B cell (primary cell): ENCODE measurements around the gene IL20RA. TPM values are rescaled to one million over a fixed set of nuclear protein-coding genes. Genes with fewer than 3 reads are reported as not detected.
A peak's percentile ranks its signal among the peaks of the same experiment; 100 is the strongest.

Source experiments
- ATAC-seq: fragments of 200-7000 bp; cut with Tn5 transposase; one replicate; pipeline ENCODE4 v1.10.0; 2021; ENCODE audit warnings: low read depth, mild to moderate bottlenecking, moderate number of reproducible peaks, moderate library complexity
- CTCF ChIA-PET: fragments of 350-600 bp; sonication (Branson Sonifier 250); formaldehyde crosslinking; loops from one replicate; lab custom pipeline; 2021; ENCODE audit warnings: antibody characterized with exemption, inconsistent platforms; lab: Charles Lee
- POLR2A ChIA-PET: fragments of 350-600 bp; sonication (Branson Sonifier 250); formaldehyde crosslinking; loops from one replicate; lab custom pipeline; 2021; ENCODE audit warnings: antibody characterized with exemption; lab: Charles Lee
- DNase-seq: peaks from one replicate; pipeline ENCODE4 v3.0.0; 2013
- H2AFZ ChIP-seq: 2 replicates; pipeline ENCODE4 v1.6.1; 2012; ENCODE audit warnings: mild to moderate bottlenecking, low read depth, low read length; ENCODE audit not compliant: insufficient read depth, poor library complexity, severe bottlenecking
- H3K27ac ChIP-seq, 2 donors: 1 replicate in 1 of 2; 2 replicates in 1 of 2; pipeline ENCODE4 v1.5.1; 2012 to 2013; ENCODE audit warnings: low read length in 2 of 2, mild to moderate bottlenecking in 2 of 2, moderate library complexity in 1 of 2
- H3K27me3 ChIP-seq, 4 experiments: fragments of 200-600 bp in 1 of 4; sonication (generic) in 1 of 4; replicated peaks in 1 of 4; 1 replicate in 2 of 4; 2 replicates in 2 of 4; pipeline versions ENCODE4 v1.6.1 to v1.7.0; 2013 to 2016; ENCODE audit warnings: low read length in 3 of 4, mild to moderate bottlenecking in 2 of 4, mixed read lengths in 1 of 4, moderate library complexity in 1 of 4; ENCODE audit not compliant: insufficient read depth in 4 of 4, control insufficient read depth in 3 of 4; ENCODE audit errors: control extremely low read depth in 1 of 4
- H3K36me3 ChIP-seq, 2 experiments: replicated peaks in 1 of 2; 1 replicate in 1 of 2; 2 replicates in 1 of 2; pipeline versions ENCODE4 v1.6.1 to v1.7.1; 2013; ENCODE audit warnings: low read length in 1 of 2; ENCODE audit not compliant: insufficient read depth in 2 of 2, control insufficient read depth in 1 of 2; ENCODE audit errors: control extremely low read depth in 1 of 2, extremely low read depth in 1 of 2
- H3K4me1 ChIP-seq, 2 donors: fragments of 200-600 bp in 1 of 2; sonication (generic) in 1 of 2; 1 replicate in 1 of 2; 2 replicates in 1 of 2; pipeline versions ENCODE4 v1.5.1 to v1.6.1; 2013 to 2017; ENCODE audit warnings: low read length in 2 of 2; ENCODE audit not compliant: control insufficient read depth in 2 of 2, insufficient read depth in 2 of 2
- H3K4me2 ChIP-seq: replicated peaks from 2 replicates; pipeline ENCODE3; 2012; ENCODE audit warnings: mild to moderate bottlenecking, low read depth, low read length; ENCODE audit not compliant: poor library complexity, severe bottlenecking
- H3K4me3 ChIP-seq, 5 experiments: fragments of 200-600 bp in 1 of 5; sonication (generic) in 1 of 5; 1 replicate in 3 of 5; 2 replicates in 2 of 5; pipeline versions ENCODE4 v1.5.1 to v1.7.0; 2011 to 2016; ENCODE audit warnings: low read length in 4 of 5, mild to moderate bottlenecking in 4 of 5, low read depth in 2 of 5, control low read depth in 1 of 5, moderate library complexity in 1 of 5; ENCODE audit not compliant: insufficient read depth in 1 of 5; ENCODE audit errors: control extremely low read depth in 1 of 5, extremely low read depth in 1 of 5
- H3K79me2 ChIP-seq: fragments of 200-600 bp; sonication (generic); one replicate; pipeline ENCODE4 v1.6.0; 2016; ENCODE audit warnings: low read length; ENCODE audit not compliant: control insufficient read depth, insufficient read depth
- H3K9ac ChIP-seq: fragments of 200-600 bp; sonication (generic); 2 replicates; pipeline ENCODE4 v1.6.1; 2017; ENCODE audit warnings: mild to moderate bottlenecking, low read length, moderate library complexity
- H3K9me3 ChIP-seq, 3 donors: one replicate each; pipeline versions ENCODE4 v1.6.1 to v1.7.1; 2013; ENCODE audit warnings: low read length in 2 of 3; ENCODE audit not compliant: control insufficient read depth in 2 of 3, insufficient read depth in 1 of 3; ENCODE audit errors: control extremely low read depth in 1 of 3
- H4K20me1 ChIP-seq: 2 replicates; pipeline ENCODE4 v1.6.0; 2012; ENCODE audit warnings: mild to moderate bottlenecking, low read length; ENCODE audit not compliant: insufficient read depth, control insufficient read depth, poor library complexity, severe bottlenecking
- H3K27ac Mint-ChIP-seq: one replicate; pipeline ENCODE4 v1.8.0; 2021; ENCODE audit warnings: mixed read lengths
- H3K27me3 Mint-ChIP-seq: one replicate; pipeline ENCODE4 v1.8.0; 2021; ENCODE audit warnings: mixed read lengths
- H3K4me1 Mint-ChIP-seq: one replicate; pipeline ENCODE4 v1.8.0; 2021; ENCODE audit warnings: mixed read lengths
- H3K4me3 Mint-ChIP-seq: one replicate; pipeline ENCODE4 v1.8.0; 2021; ENCODE audit warnings: mixed read lengths
- H3K9me3 Mint-ChIP-seq: one replicate; pipeline ENCODE4 v1.8.0; 2022; ENCODE audit warnings: mixed read lengths; ENCODE audit not compliant: insufficient read depth
- EZH2 ChIP-seq: IDR thresholded peaks from 2 replicates; pipeline ENCODE4 v1.6.1; 2012; ENCODE audit warnings: borderline replicate concordance, low read depth, mild to moderate bottlenecking, moderate library complexity, low read length; ENCODE audit not compliant: insufficient read depth, poor library complexity, severe bottlenecking
- WGBS: methylation state at CpG from one replicate; pipeline ENCODE4 v1.1.5; 2013; ENCODE audit warnings: missing lambda C conversion rate; ENCODE audit not compliant: insufficient coverage; 5-methylcytosine and 5-hydroxymethylcytosine counted together
- intact Hi-C: fragments of 100-400 bp; cut with micrococcal nuclease; formaldehyde crosslinking; loops from one replicate; pipeline ENCODE4 v1.10.0; 2022
- polyA plus RNA-seq: library from polyadenylated mRNA; depleted of rRNA; stranded (reverse); fragments of >200 nt; gene quantifications from 2 replicates; pipeline ENCODE4 v1.2.3, GENCODE V29; 2012
- total RNA-seq, 2 donors: library from RNA; stranded (reverse); fragments of 120-200 nt in 1 of 2; gene quantifications; 1 replicate in 1 of 2; 2 replicates in 1 of 2; pipeline versions ENCODE4 v1.2.3 to v1.2.4, GENCODE V29; 2013 to 2022
- TF ChIP-seq, protein P1 (sequence below): fragments of 200-600 bp; IDR thresholded peaks from one replicate; pipeline ENCODE4 v1.8.0; 2022; ENCODE audit warnings: antibody characterized with exemption, mild to moderate bottlenecking

Gene IL20RA
- total and polyA plus RNA-seq, 2 donors (not counting 1 experiment from before 2014, with no cell fraction given), result not detected

- 27% methylated on average over 3 of the region's 6 CpGs for WGBS
- DNase-seq (no peak), ATAC-seq (no peak)
- no peaks in the 10 kb centered on the region for H4K20me1 ChIP-seq
- CTCF ChIA-PET, result interaction anchor here (0.5 to 12.3 kb wide), 88 partner anchors 7 to 548 kb away, joined by 3 to 265 read pairs (median 5); partner anchors contain the start of gene IL22RA2
- H2AFZ ChIP-seq, result no peak overlapping the region
- H3K79me2 ChIP-seq, result no peaks in the 10 kb centered on the region
- no peaks in the 10 kb centered on the region for H3K36me3 ChIP-seq
- no peak overlapping the region for H3K4me2 ChIP-seq
- no peaks in the 10 kb centered on the region for H3K9me3 Mint-ChIP-seq
- peaks cover 52% of the 10 kb centered on the region for H3K4me1 Mint-ChIP-seq
- POLR2A ChIA-PET, result interaction anchor here (1.0 to 2.6 kb wide), 2 partner anchors 73 to 221 kb away, joined by 4 to 9 read pairs; no protein-coding TSS in a partner anchor
- H3K9me3 ChIP-seq, result no peaks in the 10 kb centered on the region
- no peak overlapping the region for H3K9ac ChIP-seq
- intact Hi-C loops, result loop anchor here (1.0 to 2.0 kb wide), 8 partner anchors 17 to 321 kb away; no protein-coding TSS in a partner anchor
- no peak overlapping the region for H3K4me3 ChIP-seq
- no peaks in the 10 kb centered on the region for H3K27me3 ChIP-seq
- TF ChIP-seq, protein P1, sequence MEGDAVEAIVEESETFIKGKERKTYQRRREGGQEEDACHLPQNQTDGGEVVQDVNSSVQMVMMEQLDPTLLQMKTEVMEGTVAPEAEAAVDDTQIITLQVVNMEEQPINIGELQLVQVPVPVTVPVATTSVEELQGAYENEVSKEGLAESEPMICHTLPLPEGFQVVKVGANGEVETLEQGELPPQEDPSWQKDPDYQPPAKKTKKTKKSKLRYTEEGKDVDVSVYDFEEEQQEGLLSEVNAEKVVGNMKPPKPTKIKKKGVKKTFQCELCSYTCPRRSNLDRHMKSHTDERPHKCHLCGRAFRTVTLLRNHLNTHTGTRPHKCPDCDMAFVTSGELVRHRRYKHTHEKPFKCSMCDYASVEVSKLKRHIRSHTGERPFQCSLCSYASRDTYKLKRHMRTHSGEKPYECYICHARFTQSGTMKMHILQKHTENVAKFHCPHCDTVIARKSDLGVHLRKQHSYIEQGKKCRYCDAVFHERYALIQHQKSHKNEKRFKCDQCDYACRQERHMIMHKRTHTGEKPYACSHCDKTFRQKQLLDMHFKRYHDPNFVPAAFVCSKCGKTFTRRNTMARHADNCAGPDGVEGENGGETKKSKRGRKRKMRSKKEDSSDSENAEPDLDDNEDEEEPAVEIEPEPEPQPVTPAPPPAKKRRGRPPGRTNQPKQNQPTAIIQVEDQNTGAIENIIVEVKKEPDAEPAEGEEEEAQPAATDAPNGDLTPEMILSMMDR, result no peak
- TF ChIP-seq EZH2, result no peak
- no peaks in the 10 kb centered on the region for H3K27me3 Mint-ChIP-seq
- peak overlapping the region; percentile 24 for H3K27ac Mint-ChIP-seq
- peaks cover 51 to 52% of the 10 kb centered on the region in 2 donors for H3K4me1 ChIP-seq
- no peak overlapping the region for H3K4me3 Mint-ChIP-seq
- no peak overlapping the region for H3K27ac ChIP-seq
These were observed 48.7 kb upstream of the IL20RA start for GRCh38 chr6:137093183-137094069.

DNA sequence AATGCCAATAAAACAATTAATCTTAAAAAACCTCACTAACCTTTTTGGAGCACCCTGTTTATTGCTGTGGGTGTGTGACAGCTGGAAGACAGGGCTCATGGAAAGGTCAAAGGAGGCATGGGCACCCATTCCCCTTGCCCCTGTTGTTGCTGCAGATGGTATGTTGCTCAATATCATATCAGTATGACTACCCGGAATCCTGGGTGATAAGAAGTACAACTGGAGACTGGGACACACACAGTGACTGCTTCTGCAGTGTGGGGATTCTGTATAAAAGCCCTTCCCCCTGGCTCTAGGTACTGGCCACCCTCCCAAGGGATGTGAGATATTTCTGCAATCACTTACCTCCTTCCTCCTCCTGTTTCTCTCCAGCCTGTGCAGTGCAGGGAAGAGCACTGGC, 47.3 kb upstream of the IL20RA start:
- no peak overlapping the region for H3K27ac ChIP-seq
- peaks cover 40 to 41% of the 10 kb centered on the region in 2 donors for H3K4me1 ChIP-seq
- H3K9ac ChIP-seq, result no peak overlapping the region
- no peaks in the 10 kb centered on the region for H3K79me2 ChIP-seq
- H3K9me3 Mint-ChIP-seq, result no peaks in the 10 kb centered on the region
- H3K4me2 ChIP-seq, result no peak overlapping the region
- H3K27ac Mint-ChIP-seq, result no peak overlapping the region
- intact Hi-C loops, result no loop called here
- no peaks in the 10 kb centered on the region for H3K36me3 ChIP-seq
- no peaks in the 10 kb centered on the region for H4K20me1 ChIP-seq
- TF ChIP-seq EZH2, result no peak
- TF ChIP-seq, protein P1, result no peak
- H2AFZ ChIP-seq, result no peak overlapping the region
- WGBS, result no CpG with 5 or more reads among the region's 1 CpG
- no peak for ATAC-seq
- H3K4me3 Mint-ChIP-seq, result no peak overlapping the region
- no peaks in the 10 kb centered on the region for H3K9me3 ChIP-seq
- H3K4me3 ChIP-seq, result no peak overlapping the region
- no peaks in the 10 kb centered on the region for H3K27me3 Mint-ChIP-seq
- peaks cover 41% of the 10 kb centered on the region for H3K4me1 Mint-ChIP-seq
- CTCF ChIA-PET, result interaction anchor here (12.3 kb wide), 1 partner anchor 76 kb away, joined by 265 read pairs; the partner anchor contains the start of gene IL22RA2
- no peaks in the 10 kb centered on the region for H3K27me3 ChIP-seq
- DNase-seq, result no peak
- POLR2A ChIA-PET, result interaction anchor here (0.7 kb wide), 1 partner anchor 222 kb away, joined by 6 read pairs; no protein-coding TSS in a partner anchor
